ENCODE data around the gene MED15.
"Not testable (repeated sequence)": the region's sequence is repeated elsewhere in the genome, so short reads cannot be mapped to it uniquely, and the experiment has no call there.

Gene MED15

GRCh38 chr22:20542736-20543135 lies 35.3 kb downstream of the MED15 start:
- Histone ChIP-seq H3K9me3 (ENCODE audit: control insufficient read depth, low read length) (no peaks in the 10 kb centered on the region), H3K36me3 (ENCODE audit: control insufficient read depth, insufficient read depth, low read length) (no peaks in the 10 kb centered on the region), H3K4me1 (ENCODE audit: control insufficient read depth, insufficient read depth, low read length) (no peaks in the 10 kb centered on the region), H3K9ac (ENCODE audit: low read length) (no peak overlapping the region), H3K27me3 (ENCODE audit: control insufficient read depth, insufficient read depth, low read length) (no peaks in the 10 kb centered on the region), H3K4me3 (ENCODE audit: low read length) (no peak overlapping the region)

GRCh38 chr22:20545318-20545634 lies 37.9 kb downstream of the MED15 start:
- H3K9ac ChIP-seq (ENCODE audit: low read length); H3K4me1 ChIP-seq (ENCODE audit: control insufficient read depth, insufficient read depth, low read length); H3K27me3 ChIP-seq (ENCODE audit: control insufficient read depth, insufficient read depth, low read length); H3K36me3 ChIP-seq (ENCODE audit: control insufficient read depth, insufficient read depth, low read length); H3K9me3 ChIP-seq (ENCODE audit: control insufficient read depth, low read length); H3K4me3 ChIP-seq (ENCODE audit: low read length): not testable (repeated sequence)

GRCh38 chr22:20545681-20546521 lies 38.5 kb downstream of the MED15 start:
- Histone ChIP-seq H3K27me3 (ENCODE audit: control insufficient read depth, insufficient read depth, low read length) (no peaks in the 10 kb centered on the region), H3K9ac (ENCODE audit: low read length) (no peak overlapping the region), H3K4me1 (ENCODE audit: control insufficient read depth, insufficient read depth, low read length) (peaks cover 3% of the 10 kb centered on the region), H3K36me3 (ENCODE audit: control insufficient read depth, insufficient read depth, low read length) (no peaks in the 10 kb centered on the region), H3K9me3 (ENCODE audit: control insufficient read depth, low read length) (no peaks in the 10 kb centered on the region), H3K4me3 (ENCODE audit: low read length) (no peak overlapping the region)

- no peaks in the 10 kb centered on the region for H3K36me3 ChIP-seq (ENCODE audit: control insufficient read depth, insufficient read depth, low read length)
- H3K9ac ChIP-seq (ENCODE audit: low read length) = no peak overlapping the region
- H3K9me3 ChIP-seq (ENCODE audit: control insufficient read depth, low read length) = no peaks in the 10 kb centered on the region
- peaks cover 9% of the 10 kb centered on the region for H3K4me1 ChIP-seq (ENCODE audit: control insufficient read depth, insufficient read depth, low read length)
- no peak overlapping the region for H3K4me3 ChIP-seq (ENCODE audit: low read length)
- no peaks in the 10 kb centered on the region for H3K27me3 ChIP-seq (ENCODE audit: control insufficient read depth, insufficient read depth, low read length)
Measured at GRCh38 chr22:20546541-20546950, 39.1 kb downstream of the MED15 start.

GRCh38 chr22:20547029-20547428 lies 39.6 kb downstream of the MED15 start:
- peaks cover 1% of the 10 kb centered on the region for H3K36me3 ChIP-seq (ENCODE audit: control insufficient read depth, insufficient read depth, low read length)
- H3K4me1 ChIP-seq (ENCODE audit: control insufficient read depth, insufficient read depth, low read length) = peaks cover 14% of the 10 kb centered on the region

GRCh38 chr22:20548806-20549205 lies 41.4 kb downstream of the MED15 start:
- Histone ChIP-seq H3K9me3 (ENCODE audit: control insufficient read depth, low read length) (no peaks in the 10 kb centered on the region), H3K9ac (ENCODE audit: low read length) (no peak overlapping the region), H3K27me3 (ENCODE audit: control insufficient read depth, insufficient read depth, low read length) (no peaks in the 10 kb centered on the region), H3K4me3 (ENCODE audit: low read length) (no peak overlapping the region), H3K36me3 (ENCODE audit: control insufficient read depth, insufficient read depth, low read length) (peaks cover 4% of the 10 kb centered on the region), H3K4me1 (ENCODE audit: control insufficient read depth, insufficient read depth, low read length) (peaks cover 27% of the 10 kb centered on the region)

More at GRCh38 chr22:20547029-20547428, 39.6 kb downstream of the MED15 start:
- H3K9ac ChIP-seq (ENCODE audit: low read length) = no peak overlapping the region
- H3K4me3 ChIP-seq (ENCODE audit: low read length) = no peak overlapping the region
- no peaks in the 10 kb centered on the region for H3K9me3 ChIP-seq (ENCODE audit: control insufficient read depth, low read length)
- H3K27me3 ChIP-seq (ENCODE audit: control insufficient read depth, insufficient read depth, low read length) = no peaks in the 10 kb centered on the region

GRCh38 chr22:20549232-20549841 lies 41.9 kb downstream of the MED15 start:
- peaks cover 27% of the 10 kb centered on the region for H3K4me1 ChIP-seq (ENCODE audit: control insufficient read depth, insufficient read depth, low read length)
- H3K9ac ChIP-seq (ENCODE audit: low read length) = no peak overlapping the region
- H3K27me3 ChIP-seq (ENCODE audit: control insufficient read depth, insufficient read depth, low read length) = no peaks in the 10 kb centered on the region
- H3K9me3 ChIP-seq (ENCODE audit: control insufficient read depth, low read length) = no peaks in the 10 kb centered on the region
- H3K4me3 ChIP-seq (ENCODE audit: low read length) = no peak overlapping the region
- peaks cover 9% of the 10 kb centered on the region for H3K36me3 ChIP-seq (ENCODE audit: control insufficient read depth, insufficient read depth, low read length)

- H3K4me1 ChIP-seq (ENCODE audit: control insufficient read depth, insufficient read depth, low read length) = peaks cover 27% of the 10 kb centered on the region
- H3K27me3 ChIP-seq (ENCODE audit: control insufficient read depth, insufficient read depth, low read length) = no peaks in the 10 kb centered on the region
- no peak overlapping the region for H3K9ac ChIP-seq (ENCODE audit: low read length)
- no peaks in the 10 kb centered on the region for H3K9me3 ChIP-seq (ENCODE audit: control insufficient read depth, low read length)
- no peak overlapping the region for H3K4me3 ChIP-seq (ENCODE audit: low read length)
- H3K36me3 ChIP-seq (ENCODE audit: control insufficient read depth, insufficient read depth, low read length) = peaks cover 14% of the 10 kb centered on the region
Measured at GRCh38 chr22:20550057-20550817, 42.8 kb downstream of the MED15 start.

GRCh38 chr22:20550851-20551744 lies 43.7 kb downstream of the MED15 start:
- Histone ChIP-seq H3K9ac (ENCODE audit: low read length) (no peak overlapping the region), H3K36me3 (ENCODE audit: control insufficient read depth, insufficient read depth, low read length) (peaks cover 14% of the 10 kb centered on the region), H3K4me3 (ENCODE audit: low read length) (no peak overlapping the region), H3K4me1 (ENCODE audit: control insufficient read depth, insufficient read depth, low read length) (peaks cover 27% of the 10 kb centered on the region), H3K27me3 (ENCODE audit: control insufficient read depth, insufficient read depth, low read length) (no peaks in the 10 kb centered on the region), H3K9me3 (ENCODE audit: control insufficient read depth, low read length) (no peaks in the 10 kb centered on the region)

- peak overlapping the region; percentile 28 for H3K9ac ChIP-seq (ENCODE audit: low read length)
- H3K9me3 ChIP-seq (ENCODE audit: control insufficient read depth, low read length) = no peaks in the 10 kb centered on the region
- peak overlapping the region; percentile 10 for H3K4me3 ChIP-seq (ENCODE audit: low read length)
- peaks cover 31% of the 10 kb centered on the region for H3K4me1 ChIP-seq (ENCODE audit: control insufficient read depth, insufficient read depth, low read length)
- peaks cover 14% of the 10 kb centered on the region for H3K36me3 ChIP-seq (ENCODE audit: control insufficient read depth, insufficient read depth, low read length)
- H3K27me3 ChIP-seq (ENCODE audit: control insufficient read depth, insufficient read depth, low read length) = no peaks in the 10 kb centered on the region
Measured at GRCh38 chr22:20551805-20552442, 44.5 kb downstream of the MED15 start.
